HuH-7 (cell line): ENCODE results near the gene PRR11.
"Not testable (repeated sequence)": the region's sequence is repeated elsewhere in the genome, so short reads cannot be mapped to it uniquely, and the experiment has no call there.

Source experiments
- DNase-seq: peaks from one replicate; pipeline ENCODE4 v3.0.0; 2011; ENCODE audit warnings: low spot score

The PRR11 gene

GRCh38 chr17:59152925-59153324, 2.6 kb upstream of the PRR11 start:
- DNase-seq, result no peak

GRCh38 chr17:59154292-59154720, 1.2 kb upstream of the PRR11 start:
- no peak for DNase-seq

GRCh38 chr17:59154721-59155438, 666 bp upstream of the PRR11 start, which contains the start of gene SKA2:
SKA2 (minus strand) TSS chr17:59155186; CDS start chr17:59155163, 23 bp downstream.
- DNase-seq, result peak; percentile 80

GRCh38 chr17:59160157-59161025, 4.8 kb downstream of the PRR11 start:
- no peak for DNase-seq

- no peak for DNase-seq
Observed at GRCh38 chr17:59161477-59161876, 5.9 kb downstream of the PRR11 start.

- peak; percentile 68 for DNase-seq
Observed at GRCh38 chr17:59165933-59166342, 10.4 kb downstream of the PRR11 start.

GRCh38 chr17:59167571-59168001, 12.0 kb downstream of the PRR11 start:
- DNase-seq, result no peak

GRCh38 chr17:59172436-59173004, 17.0 kb downstream of the PRR11 start:
- DNase-seq, result no peak

GRCh38 chr17:59174671-59175070, 19.1 kb downstream of the PRR11 start:
- no peak for DNase-seq

GRCh38 chr17:59175076-59175475, 19.5 kb downstream of the PRR11 start:
- DNase-seq, result no peak

GRCh38 chr17:59178266-59178985, 22.9 kb downstream of the PRR11 start:
- no peak for DNase-seq

- DNase-seq, result not testable (repeated sequence)
Observed at GRCh38 chr17:59179601-59180000, 24.1 kb downstream of the PRR11 start.

GRCh38 chr17:59180626-59181025, 25.1 kb downstream of the PRR11 start:
- DNase-seq, result no peak

GRCh38 chr17:59181481-59181880, 25.9 kb downstream of the PRR11 start:
- no peak for DNase-seq

- DNase-seq, result no peak
Observed at GRCh38 chr17:59185997-59186396, 30.5 kb downstream of the PRR11 start.

- DNase-seq, result no peak
Observed at GRCh38 chr17:59186850-59187249, 31.3 kb downstream of the PRR11 start.

- no peak for DNase-seq
Observed at GRCh38 chr17:59190806-59191205, 35.3 kb downstream of the PRR11 start.

GRCh38 chr17:59193336-59193862, 37.9 kb downstream of the PRR11 start:
- DNase-seq, result no peak

GRCh38 chr17:59199398-59199797, 43.9 kb downstream of the PRR11 start:
- no peak for DNase-seq

GRCh38 chr17:59202320-59202719, 46.8 kb downstream of the PRR11 start:
- DNase-seq, result no peak

- no peak for DNase-seq
Observed at GRCh38 chr17:59219370-59219769, 63.8 kb downstream of the PRR11 start.

GRCh38 chr17:59219992-59220327, 64.4 kb downstream of the PRR11 start:
- no peak for DNase-seq
